HCT116 (cell line): Measurements from ENCODE around the gene PTDSS2. TPM values are rescaled to one million over a fixed set of nuclear protein-coding genes. Genes with fewer than 3 reads are reported as not detected.

Experiments used
- ATAC-seq: fragments of 200-7000 bp; cut with Tn5 transposase; 2 replicates; pipeline ENCODE4 v1.9.1; 2020; ENCODE audit warnings: mild to moderate bottlenecking, moderate library complexity
- BruUV-seq: library from RNA; stranded (reverse); fragments of 400-500 nt; replicated peaks from 2 replicates; lab custom pipeline; 2021; lab: Mats Ljungman, UMichigan
- CTCF ChIA-PET: fragments of 300-600 bp; sonication (Branson Sonifier 250); formaldehyde crosslinking; loops from one replicate; lab custom pipeline; 2021; ENCODE audit warnings: antibody characterized with exemption; lab: Charles Lee
- POLR2A ChIA-PET: fragments of 300-600, 350-600 bp; sonication (Branson Sonifier 250); formaldehyde crosslinking; loops from one replicate; lab custom pipeline; 2021; ENCODE audit warnings: antibody characterized with exemption; lab: Charles Lee
- RAD21 ChIA-PET, 2 experiments: fragments of 300-600 bp; sonication (Branson Sonifier 250); formaldehyde crosslinking; loops; one replicate each; lab custom pipeline; 2023; ENCODE audit warnings: low total read pairs in 2 of 2; ENCODE audit not compliant: uncharacterized antibody in 2 of 2, unreplicated experiment in 2 of 2, low non-redundant PET in 1 of 2; lab: Charles Lee
- DNase-seq: peaks from one replicate; pipeline ENCODE4 v3.0.0-alpha.2; 2010; ENCODE audit warnings: low read depth, low spot score
- H2AFZ ChIP-seq: fragments of 200-600 bp; shearing (Covaris generic), sonication (generic); 2 replicates; pipeline ENCODE4 v1.6.1; 2017; ENCODE audit warnings: low read depth, mixed run types, mixed read lengths, antibody characterized with exemption, low read length; ENCODE audit not compliant: poor library complexity, severe bottlenecking
- H3K27ac ChIP-seq: 2 replicates; pipeline ENCODE4 v1.5.1; 2012; ENCODE audit warnings: low read depth, low read length
- H3K27me3 ChIP-seq: fragments of 200-600 bp; sonication (generic); 2 replicates; pipeline ENCODE4 v1.6.1; 2016; ENCODE audit warnings: mixed run types, low read length, mixed read lengths; ENCODE audit not compliant: insufficient read depth
- H3K36me3 ChIP-seq, 2 experiments: fragments of 200-500 bp in 1 of 2; fragments of 200-600 bp in 1 of 2; sonication (Bioruptor generic) in 1 of 2; sonication (generic) in 1 of 2; 2 replicates each; pipeline versions ENCODE4 v1.5.1 to v1.6.1; 2014 to 2016; ENCODE audit warnings: low read length in 2 of 2, inconsistent platforms in 1 of 2, mixed read lengths in 1 of 2, mixed run types in 1 of 2; ENCODE audit not compliant: insufficient read depth in 2 of 2, control insufficient read depth in 1 of 2
- H3K4me1 ChIP-seq, 2 experiments: fragments of 200-600 bp in 1 of 2; sonication (generic) in 1 of 2; 2 replicates each; pipeline versions ENCODE4 v1.5.1 to v1.6.1; 2012 to 2017; ENCODE audit warnings: low read length in 2 of 2, inconsistent platforms in 1 of 2, mild to moderate bottlenecking in 1 of 2, mixed read lengths in 1 of 2, mixed run types in 1 of 2, moderate library complexity in 1 of 2; ENCODE audit not compliant: insufficient read depth in 2 of 2, control insufficient read depth in 1 of 2
- H3K4me2 ChIP-seq: fragments of 200-600 bp; sonication (generic); 2 replicates; pipeline ENCODE4 v1.6.1; 2017; ENCODE audit warnings: mixed run types, low read length, mixed read lengths
- H3K4me3 ChIP-seq, 2 experiments: fragments of 200-600 bp in 1 of 2; sonication (generic) in 1 of 2; replicated peaks in 1 of 2; 2 replicates each; pipeline ENCODE4 v1.5.1; 2011 to 2016; ENCODE audit warnings: low read length in 2 of 2, control low read depth in 1 of 2, low read depth in 1 of 2, mild to moderate bottlenecking in 1 of 2, mixed read lengths in 1 of 2, mixed run types in 1 of 2
- H3K79me2 ChIP-seq: fragments of 200-600 bp; sonication (generic); 2 replicates; pipeline ENCODE4 v1.6.1; 2017; ENCODE audit warnings: mild to moderate bottlenecking, mixed run types, low read length, moderate library complexity, mixed read lengths; ENCODE audit not compliant: insufficient read depth
- H3K9ac ChIP-seq: fragments of 200-600 bp; sonication (generic); 2 replicates; pipeline ENCODE4 v1.6.1; 2016; ENCODE audit warnings: low read length, mixed read lengths
- H3K9me2 ChIP-seq: fragments of 200-600 bp; sonication (generic), shearing (Covaris generic); 2 replicates; pipeline ENCODE4 v1.6.1; 2017; ENCODE audit warnings: mixed run types, mild to moderate bottlenecking, moderate library complexity; ENCODE audit not compliant: insufficient read depth
- H3K9me3 ChIP-seq, 2 experiments: fragments of 200-500 bp in 1 of 2; fragments of 200-600 bp in 1 of 2; sonication (Bioruptor generic) in 1 of 2; sonication (generic) in 1 of 2; 2 replicates each; pipeline ENCODE4 v1.6.1; 2014 to 2017; ENCODE audit warnings: low read length in 2 of 2, mixed read lengths in 2 of 2, inconsistent platforms in 1 of 2, low read depth in 1 of 2, mild to moderate bottlenecking in 1 of 2, mixed run types in 1 of 2, moderate library complexity in 1 of 2; ENCODE audit not compliant: control insufficient read depth in 1 of 2, insufficient read depth in 1 of 2
- H4K20me1 ChIP-seq: fragments of 200-600 bp; sonication (generic), shearing (Covaris generic); 2 replicates; pipeline ENCODE4 v1.6.1; 2017; ENCODE audit warnings: mixed run types, mild to moderate bottlenecking, moderate library complexity; ENCODE audit not compliant: insufficient read depth
- CBX3 ChIP-seq: IDR thresholded peaks from 2 replicates; pipeline ENCODE4 v1.6.1; 2012; ENCODE audit warnings: low read depth
- SIN3A ChIP-seq: IDR thresholded peaks from 2 replicates; pipeline ENCODE4 v1.6.1; 2012; ENCODE audit warnings: low read depth
- SP1 ChIP-seq: IDR thresholded peaks from 2 replicates; pipeline ENCODE4 v1.6.1; 2012; ENCODE audit warnings: low read depth
- YY1 ChIP-seq: IDR thresholded peaks from 2 replicates; pipeline ENCODE4 v1.6.1; 2011; ENCODE audit warnings: low read length, low read depth, moderate library complexity, mild to moderate bottlenecking; ENCODE audit not compliant: insufficient replicate concordance; ENCODE audit errors: extremely low read depth
- ZFX ChIP-seq: fragments of 450-650 bp; IDR thresholded peaks from 2 replicates; pipeline ENCODE4 v1.6.1; 2017
- ZNF274 ChIP-seq: fragments of 200-500 bp; sonication (Bioruptor generic); IDR thresholded peaks from 2 replicates; pipeline ENCODE4 v1.6.1; 2014; ENCODE audit warnings: mild to moderate bottlenecking, low read depth, low read length, inconsistent platforms
- intact Hi-C: fragments of 100-400 bp; cut with micrococcal nuclease; formaldehyde crosslinking; loops from 2 replicates; pipeline ENCODE4 v1.10.0; 2022
- total RNA-seq: library from RNA; stranded (reverse); gene quantifications from one replicate; pipeline ENCODE4 v1.2.1, GENCODE V29; 2021; ENCODE audit not compliant: unreplicated experiment
- TF ChIP-seq, protein P1 (sequence below): IDR thresholded peaks from 2 replicates; pipeline ENCODE4 v1.6.1; 2011; ENCODE audit warnings: mild to moderate bottlenecking, low read length, moderate library complexity; ENCODE audit not compliant: insufficient replicate concordance; ENCODE audit errors: extremely low read depth
- TF ChIP-seq, protein P2 (sequence below): IDR thresholded peaks from 2 replicates; pipeline ENCODE4 v1.6.1; 2012; ENCODE audit warnings: low read depth
- TF ChIP-seq, protein P3 (sequence below), 3 experiments: fragments of 200-600 bp in 1 of 3; sonication (generic) in 1 of 3; IDR thresholded peaks in 2 of 3; conservative IDR thresholded peaks in 1 of 3; 2 replicates each; pipeline ENCODE4 v1.5.1; 2012 to 2017; ENCODE audit warnings: low read depth in 2 of 3, low read length in 2 of 3, antibody characterized with exemption in 1 of 3, borderline replicate concordance in 1 of 3, control low read depth in 1 of 3, mild to moderate bottlenecking in 1 of 3, mixed read lengths in 1 of 3, mixed run types in 1 of 3, moderate library complexity in 1 of 3; ENCODE audit not compliant: insufficient read depth in 1 of 3

Gene PTDSS2
- total RNA-seq, 1 experiment from 2014 or later, result 40.1 TPM

DNA sequence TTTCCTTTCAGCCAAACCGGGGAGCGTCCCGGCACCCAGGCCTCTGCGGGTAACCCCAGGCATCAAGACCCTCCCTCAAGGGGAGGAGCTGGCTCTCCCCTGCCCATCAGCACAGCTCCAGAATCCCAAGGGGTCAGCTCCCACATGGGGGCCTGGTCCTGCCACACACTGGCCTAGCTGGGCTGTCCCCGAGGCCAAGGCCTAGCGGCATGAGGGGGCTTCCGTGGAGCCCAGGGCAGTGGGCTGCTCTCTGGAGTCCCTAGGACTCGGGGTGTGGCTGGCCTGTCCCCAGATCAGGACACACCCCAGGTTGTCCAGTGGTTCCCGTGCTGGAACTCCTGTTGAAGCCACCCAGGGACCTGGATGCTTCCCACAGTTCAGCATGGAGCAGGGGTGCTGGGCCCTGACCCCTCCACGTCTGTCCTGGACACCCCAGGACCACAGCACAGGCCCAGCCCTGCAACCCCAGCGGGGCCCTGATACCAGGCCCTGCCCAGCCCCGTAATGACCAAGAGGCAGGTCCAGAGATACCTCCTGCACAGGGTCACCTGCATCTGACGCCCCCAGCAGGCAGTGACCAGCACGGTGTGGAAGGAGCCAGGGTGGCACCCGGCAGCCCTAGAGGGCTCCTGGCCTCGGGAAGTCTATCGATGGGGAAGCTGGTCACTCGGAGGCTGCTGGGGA lies 79.8 kb downstream of the PTDSS2 start:
- no peaks in the 10 kb centered on the region for H4K20me1 ChIP-seq
- TF ChIP-seq CBX3, result no peak
- TF ChIP-seq SIN3A, result no peak
- no peak for TF ChIP-seq SP1
- TF ChIP-seq, protein P1, sequence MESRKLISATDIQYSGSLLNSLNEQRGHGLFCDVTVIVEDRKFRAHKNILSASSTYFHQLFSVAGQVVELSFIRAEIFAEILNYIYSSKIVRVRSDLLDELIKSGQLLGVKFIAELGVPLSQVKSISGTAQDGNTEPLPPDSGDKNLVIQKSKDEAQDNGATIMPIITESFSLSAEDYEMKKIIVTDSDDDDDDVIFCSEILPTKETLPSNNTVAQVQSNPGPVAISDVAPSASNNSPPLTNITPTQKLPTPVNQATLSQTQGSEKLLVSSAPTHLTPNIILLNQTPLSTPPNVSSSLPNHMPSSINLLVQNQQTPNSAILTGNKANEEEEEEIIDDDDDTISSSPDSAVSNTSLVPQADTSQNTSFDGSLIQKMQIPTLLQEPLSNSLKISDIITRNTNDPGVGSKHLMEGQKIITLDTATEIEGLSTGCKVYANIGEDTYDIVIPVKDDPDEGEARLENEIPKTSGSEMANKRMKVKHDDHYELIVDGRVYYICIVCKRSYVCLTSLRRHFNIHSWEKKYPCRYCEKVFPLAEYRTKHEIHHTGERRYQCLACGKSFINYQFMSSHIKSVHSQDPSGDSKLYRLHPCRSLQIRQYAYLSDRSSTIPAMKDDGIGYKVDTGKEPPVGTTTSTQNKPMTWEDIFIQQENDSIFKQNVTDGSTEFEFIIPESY, result no peak
- no peak for TF ChIP-seq YY1
- TF ChIP-seq, protein P2, sequence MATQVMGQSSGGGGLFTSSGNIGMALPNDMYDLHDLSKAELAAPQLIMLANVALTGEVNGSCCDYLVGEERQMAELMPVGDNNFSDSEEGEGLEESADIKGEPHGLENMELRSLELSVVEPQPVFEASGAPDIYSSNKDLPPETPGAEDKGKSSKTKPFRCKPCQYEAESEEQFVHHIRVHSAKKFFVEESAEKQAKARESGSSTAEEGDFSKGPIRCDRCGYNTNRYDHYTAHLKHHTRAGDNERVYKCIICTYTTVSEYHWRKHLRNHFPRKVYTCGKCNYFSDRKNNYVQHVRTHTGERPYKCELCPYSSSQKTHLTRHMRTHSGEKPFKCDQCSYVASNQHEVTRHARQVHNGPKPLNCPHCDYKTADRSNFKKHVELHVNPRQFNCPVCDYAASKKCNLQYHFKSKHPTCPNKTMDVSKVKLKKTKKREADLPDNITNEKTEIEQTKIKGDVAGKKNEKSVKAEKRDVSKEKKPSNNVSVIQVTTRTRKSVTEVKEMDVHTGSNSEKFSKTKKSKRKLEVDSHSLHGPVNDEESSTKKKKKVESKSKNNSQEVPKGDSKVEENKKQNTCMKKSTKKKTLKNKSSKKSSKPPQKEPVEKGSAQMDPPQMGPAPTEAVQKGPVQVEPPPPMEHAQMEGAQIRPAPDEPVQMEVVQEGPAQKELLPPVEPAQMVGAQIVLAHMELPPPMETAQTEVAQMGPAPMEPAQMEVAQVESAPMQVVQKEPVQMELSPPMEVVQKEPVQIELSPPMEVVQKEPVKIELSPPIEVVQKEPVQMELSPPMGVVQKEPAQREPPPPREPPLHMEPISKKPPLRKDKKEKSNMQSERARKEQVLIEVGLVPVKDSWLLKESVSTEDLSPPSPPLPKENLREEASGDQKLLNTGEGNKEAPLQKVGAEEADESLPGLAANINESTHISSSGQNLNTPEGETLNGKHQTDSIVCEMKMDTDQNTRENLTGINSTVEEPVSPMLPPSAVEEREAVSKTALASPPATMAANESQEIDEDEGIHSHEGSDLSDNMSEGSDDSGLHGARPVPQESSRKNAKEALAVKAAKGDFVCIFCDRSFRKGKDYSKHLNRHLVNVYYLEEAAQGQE, result no peak
- no peak for TF ChIP-seq ZNF274
- TF ChIP-seq ZFX, result no peak
- TF ChIP-seq, protein P3, sequence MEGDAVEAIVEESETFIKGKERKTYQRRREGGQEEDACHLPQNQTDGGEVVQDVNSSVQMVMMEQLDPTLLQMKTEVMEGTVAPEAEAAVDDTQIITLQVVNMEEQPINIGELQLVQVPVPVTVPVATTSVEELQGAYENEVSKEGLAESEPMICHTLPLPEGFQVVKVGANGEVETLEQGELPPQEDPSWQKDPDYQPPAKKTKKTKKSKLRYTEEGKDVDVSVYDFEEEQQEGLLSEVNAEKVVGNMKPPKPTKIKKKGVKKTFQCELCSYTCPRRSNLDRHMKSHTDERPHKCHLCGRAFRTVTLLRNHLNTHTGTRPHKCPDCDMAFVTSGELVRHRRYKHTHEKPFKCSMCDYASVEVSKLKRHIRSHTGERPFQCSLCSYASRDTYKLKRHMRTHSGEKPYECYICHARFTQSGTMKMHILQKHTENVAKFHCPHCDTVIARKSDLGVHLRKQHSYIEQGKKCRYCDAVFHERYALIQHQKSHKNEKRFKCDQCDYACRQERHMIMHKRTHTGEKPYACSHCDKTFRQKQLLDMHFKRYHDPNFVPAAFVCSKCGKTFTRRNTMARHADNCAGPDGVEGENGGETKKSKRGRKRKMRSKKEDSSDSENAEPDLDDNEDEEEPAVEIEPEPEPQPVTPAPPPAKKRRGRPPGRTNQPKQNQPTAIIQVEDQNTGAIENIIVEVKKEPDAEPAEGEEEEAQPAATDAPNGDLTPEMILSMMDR (IDR thresholded peaks at IDR 0.05 in 2 of 3, conservative IDR thresholded peaks at IDR 0.05 in 1 of 3; ENCODE audit: borderline replicate concordance in 1 of 3, insufficient read depth in 1 of 3, low read depth in 2 of 3, low read length in 2 of 3), result no peak
- TF ChIP-seq, all 23 proteins: peak for 0
- peaks cover 6 to 8% of the 10 kb centered on the region in 2 experiments; a peak in 3 of 4 replicates for H3K4me1 ChIP-seq
- H3K79me2 ChIP-seq, result peaks cover 25% of the 10 kb centered on the region
- no peak for DNase-seq
- ChIA-PET CTCF (no interaction called here), POLR2A (no interaction called here), RAD21 (no interaction called here)
- no peak overlapping the region for H3K27ac ChIP-seq
- peaks cover 0 to 26% of the 10 kb centered on the region in 2 experiments; a peak in 2 of 4 replicates for H3K36me3 ChIP-seq
- H3K9ac ChIP-seq, result no peak overlapping the region
- intact Hi-C loops, result no loop called here
- no TSS peak for BruUV-seq
- no peak overlapping the region for H3K4me2 ChIP-seq
- H3K9me2 ChIP-seq, result no peaks in the 10 kb centered on the region
- no peaks in the 10 kb centered on the region for H3K9me3 ChIP-seq
- no peak for ATAC-seq
- H2AFZ ChIP-seq, result no peak overlapping the region
- no peaks in the 10 kb centered on the region for H3K27me3 ChIP-seq
- H3K4me3 ChIP-seq, result no peak overlapping the region
